Measurements from ENCODE around the gene RPL6.
"Not testable (repeated sequence)": the region's sequence is repeated elsewhere in the genome, so short reads cannot be mapped to it uniquely, and the experiment has no call there.

DNA sequence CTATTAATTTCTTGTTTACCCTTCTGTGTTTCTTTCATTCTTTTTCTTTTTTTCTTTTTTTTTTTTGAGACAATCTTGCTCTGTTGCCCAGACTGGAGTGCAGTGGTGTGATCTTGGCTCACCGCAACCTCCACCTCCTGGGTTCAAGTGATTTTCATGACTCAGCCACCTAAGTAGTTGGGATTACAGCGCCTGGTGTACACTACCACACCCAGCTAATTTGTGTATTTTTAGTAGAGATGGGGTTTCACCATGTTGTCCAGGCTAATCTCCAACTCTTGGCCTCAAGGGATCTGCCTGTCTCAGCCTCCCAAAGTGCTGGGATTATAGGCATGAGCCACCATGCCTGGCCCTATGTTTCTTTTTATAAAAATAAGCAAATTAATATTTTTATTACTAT, 38.8 kb upstream of the RPL6 start:
- TF ChIP-seq, protein P1, sequence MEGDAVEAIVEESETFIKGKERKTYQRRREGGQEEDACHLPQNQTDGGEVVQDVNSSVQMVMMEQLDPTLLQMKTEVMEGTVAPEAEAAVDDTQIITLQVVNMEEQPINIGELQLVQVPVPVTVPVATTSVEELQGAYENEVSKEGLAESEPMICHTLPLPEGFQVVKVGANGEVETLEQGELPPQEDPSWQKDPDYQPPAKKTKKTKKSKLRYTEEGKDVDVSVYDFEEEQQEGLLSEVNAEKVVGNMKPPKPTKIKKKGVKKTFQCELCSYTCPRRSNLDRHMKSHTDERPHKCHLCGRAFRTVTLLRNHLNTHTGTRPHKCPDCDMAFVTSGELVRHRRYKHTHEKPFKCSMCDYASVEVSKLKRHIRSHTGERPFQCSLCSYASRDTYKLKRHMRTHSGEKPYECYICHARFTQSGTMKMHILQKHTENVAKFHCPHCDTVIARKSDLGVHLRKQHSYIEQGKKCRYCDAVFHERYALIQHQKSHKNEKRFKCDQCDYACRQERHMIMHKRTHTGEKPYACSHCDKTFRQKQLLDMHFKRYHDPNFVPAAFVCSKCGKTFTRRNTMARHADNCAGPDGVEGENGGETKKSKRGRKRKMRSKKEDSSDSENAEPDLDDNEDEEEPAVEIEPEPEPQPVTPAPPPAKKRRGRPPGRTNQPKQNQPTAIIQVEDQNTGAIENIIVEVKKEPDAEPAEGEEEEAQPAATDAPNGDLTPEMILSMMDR (IDR thresholded peaks at IDR 0.05) = not testable (repeated sequence)
- not testable (repeated sequence) for TF ChIP-seq NRF1 (IDR thresholded peaks at IDR 0.05; ENCODE audit: low read depth, low read length); POLR2AphosphoS5 (IDR thresholded peaks at IDR 0.05; ENCODE audit: low read depth, low read length); RCOR1 (IDR thresholded peaks at IDR 0.05; ENCODE audit: low read length)
